IMR-90 (cell line): ENCODE results near the gene MRTFA. TPM values are rescaled to one million over a fixed set of nuclear protein-coding genes. Genes with fewer than 3 reads are reported as not detected.

Experiments used
- ATAC-seq: fragments of 200-7000 bp; cut with Tn5 transposase; 2 replicates; pipeline ENCODE4 v1.9.1; 2020; ENCODE audit warnings: low read depth, mild to moderate bottlenecking, moderate library complexity
- BruUV-seq: library from RNA; stranded (reverse); fragments of 400-500 nt; replicated peaks from 2 replicates; lab custom pipeline; 2021; lab: Mats Ljungman, UMichigan
- CTCF ChIA-PET: fragments of 300-600 bp; formaldehyde crosslinking; extraction: SDS; loops from one replicate; lab custom pipeline; 2021; ENCODE audit warnings: antibody characterized with exemption; lab: Yijun Ruan, JAX
- POLR2A ChIA-PET: fragments of 300-600 bp; sonication (Branson Sonifier 250); formaldehyde crosslinking; loops from one replicate; lab custom pipeline; 2022; ENCODE audit warnings: antibody characterized with exemption; ENCODE audit not compliant: unreplicated experiment; lab: Charles Lee
- DNase-seq: peaks from one replicate; pipeline ENCODE4 v3.0.0; 2013
- H2AFZ ChIP-seq: replicated peaks from 2 replicates; pipeline ENCODE3; 2013; ENCODE audit warnings: low read length, mild to moderate bottlenecking; ENCODE audit not compliant: poor library complexity
- H2AK5ac ChIP-seq: 2 replicates; pipeline ENCODE4 v1.6.1; 2013; ENCODE audit warnings: low read depth, low read length, inconsistent platforms
- H2AK9ac ChIP-seq: replicated peaks from 2 replicates; pipeline ENCODE3; 2013; ENCODE audit warnings: mild to moderate bottlenecking, low read depth, low read length, moderate library complexity; ENCODE audit not compliant: poor library complexity
- H2BK120ac ChIP-seq: 2 replicates; pipeline ENCODE4 v1.6.1; 2013; ENCODE audit warnings: low read depth, low read length, inconsistent platforms
- H2BK15ac ChIP-seq: 3 replicates; pipeline ENCODE4 v1.6.1; 2013; ENCODE audit warnings: low read depth, low read length, inconsistent platforms
- H2BK20ac ChIP-seq: 2 replicates; pipeline ENCODE4 v1.6.1; 2013; ENCODE audit warnings: low read depth, mild to moderate bottlenecking, inconsistent platforms, low read length, moderate library complexity
- H2BK5ac ChIP-seq: 2 replicates; pipeline ENCODE4 v1.6.1; 2013; ENCODE audit warnings: mild to moderate bottlenecking, low read depth, low read length, inconsistent platforms; ENCODE audit not compliant: poor library complexity, severe bottlenecking
- H3K14ac ChIP-seq: replicated peaks from 2 replicates; pipeline ENCODE4 v1.6.1; 2013; ENCODE audit warnings: low read depth, low read length, inconsistent platforms
- H3K18ac ChIP-seq: 2 replicates; pipeline ENCODE4 v1.6.1; 2013; ENCODE audit warnings: low read depth, low read length, control low read depth
- H3K23ac ChIP-seq: 2 replicates; pipeline ENCODE4 v1.6.1; 2013; ENCODE audit warnings: low read depth, low read length, inconsistent platforms
- H3K27ac ChIP-seq: 2 replicates; pipeline ENCODE4 v1.5.1; 2013; ENCODE audit warnings: mild to moderate bottlenecking, control low read depth, low read length; ENCODE audit not compliant: insufficient read depth
- H3K27me3 ChIP-seq: 2 replicates; pipeline ENCODE4 v1.6.1; 2013; ENCODE audit warnings: low read length; ENCODE audit not compliant: control insufficient read depth, insufficient read depth
- H3K36me3 ChIP-seq: 2 replicates; pipeline ENCODE4 v1.6.1; 2013; ENCODE audit warnings: low read length, mixed read lengths; ENCODE audit not compliant: control insufficient read depth, insufficient read depth
- H3K4ac ChIP-seq: 2 replicates; pipeline ENCODE4 v1.6.1; 2013; ENCODE audit warnings: low read depth, low read length, inconsistent platforms
- H3K4me1 ChIP-seq: 2 replicates; pipeline ENCODE4 v1.6.1; 2013; ENCODE audit warnings: low read length, mixed read lengths; ENCODE audit not compliant: control insufficient read depth, insufficient read depth
- H3K4me2 ChIP-seq: 2 replicates; pipeline ENCODE4 v1.6.1; 2013; ENCODE audit warnings: low read depth, mild to moderate bottlenecking, control low read depth, low read length, moderate library complexity
- H3K4me3 ChIP-seq: 2 replicates; pipeline ENCODE4 v1.5.1; 2013; ENCODE audit warnings: low read depth, mild to moderate bottlenecking, control low read depth, low read length, moderate library complexity; ENCODE audit not compliant: insufficient read depth
- H3K56ac ChIP-seq: 2 replicates; pipeline ENCODE4 v1.6.1; 2013; ENCODE audit warnings: low read length, inconsistent platforms; ENCODE audit not compliant: insufficient read depth; ENCODE audit errors: extremely low read depth
- H3K79me1 ChIP-seq, 2 experiments: 2 replicates each; pipeline ENCODE4 v1.6.1; 2013; ENCODE audit warnings: low read length in 2 of 2, inconsistent platforms in 1 of 2, low read depth in 1 of 2
- H3K9ac ChIP-seq: 2 replicates; pipeline ENCODE4 v1.6.1; 2013; ENCODE audit warnings: low read depth, low read length, control low read depth
- H3K9me1 ChIP-seq: 2 replicates; pipeline ENCODE4 v1.6.1; 2013; ENCODE audit warnings: low read length, inconsistent platforms; ENCODE audit not compliant: insufficient read depth
- H3K9me3 ChIP-seq: 2 replicates; pipeline ENCODE4 v1.6.1; 2013; ENCODE audit warnings: low read length; ENCODE audit not compliant: control insufficient read depth, insufficient read depth
- H4K20me1 ChIP-seq: 2 replicates; pipeline ENCODE4 v1.6.1; 2013; ENCODE audit warnings: low read length, inconsistent platforms; ENCODE audit not compliant: insufficient read depth
- H4K5ac ChIP-seq: 2 replicates; pipeline ENCODE4 v1.6.1; 2013; ENCODE audit warnings: mild to moderate bottlenecking, low read depth, low read length, control low read depth
- H4K8ac ChIP-seq, 2 experiments: 2 replicates each; pipeline ENCODE4 v1.6.1; 2013; ENCODE audit warnings: low read depth in 2 of 2, low read length in 2 of 2, control low read depth in 1 of 2, inconsistent platforms in 1 of 2
- H4K91ac ChIP-seq: 2 replicates; pipeline ENCODE4 v1.6.1; 2013; ENCODE audit warnings: low read depth, low read length, inconsistent platforms; ENCODE audit not compliant: insufficient read depth
- BHLHE40 ChIP-seq: fragments of 150-350 bp; IDR thresholded peaks from 2 replicates; pipeline ENCODE4 v1.6.1; 2016; ENCODE audit warnings: mild to moderate bottlenecking, low read depth, low read length
- CEBPB ChIP-seq: IDR thresholded peaks from 2 replicates; pipeline ENCODE4 v1.6.1; 2012; ENCODE audit warnings: low read depth, low read length, improper control_type of control experiment
- CHD1 ChIP-seq: IDR thresholded peaks from 2 replicates; pipeline ENCODE4 v1.6.1; 2012; ENCODE audit warnings: low read depth, low read length, improper control_type of control experiment
- MAZ ChIP-seq: IDR thresholded peaks from 2 replicates; pipeline ENCODE4 v1.6.1; 2012; ENCODE audit warnings: low read depth, mild to moderate bottlenecking, low read length, improper control_type of control experiment, moderate library complexity, borderline replicate concordance
- MXI1 ChIP-seq: IDR thresholded peaks from 2 replicates; pipeline ENCODE4 v1.6.1; 2012; ENCODE audit warnings: low read depth, mild to moderate bottlenecking, low read length, moderate library complexity, borderline replicate concordance
- NFE2L2 ChIP-seq: fragments of 150-350 bp; IDR thresholded peaks from 2 replicates; pipeline ENCODE4 v1.6.1; 2016; ENCODE audit warnings: low read depth, mild to moderate bottlenecking, low read length
- POLR2A ChIP-seq: IDR thresholded peaks from 2 replicates; pipeline ENCODE4 v1.6.1; 2012; ENCODE audit warnings: mild to moderate bottlenecking, low read depth, low read length
- RAD21 ChIP-seq: IDR thresholded peaks from 2 replicates; pipeline ENCODE4 v1.6.1; 2012; ENCODE audit warnings: low read length, improper control_type of control experiment
- RFX5 ChIP-seq: IDR thresholded peaks from 2 replicates; pipeline ENCODE4 v1.8.0; 2012; ENCODE audit warnings: low read depth, mild to moderate bottlenecking, low read length, moderate library complexity
- SMC3 ChIP-seq: fragments of 150-350 bp; IDR thresholded peaks from 2 replicates; pipeline ENCODE4 v1.6.1; 2016; ENCODE audit warnings: low read depth, mild to moderate bottlenecking, antibody characterized with exemption, low read length, moderate library complexity
- WGBS, 2 experiments: methylation state at CpG; one replicate each; pipeline versions ENCODE4 v1.1.5 to v1.1.7; 2013; ENCODE audit warnings: missing lambda C conversion rate in 2 of 2; ENCODE audit not compliant: insufficient read length in 1 of 2; ENCODE audit errors: extremely low coverage in 2 of 2; 5-methylcytosine and 5-hydroxymethylcytosine counted together
- dilution Hi-C: fragments of 300-500 bp; cut with HindIII; formaldehyde crosslinking; loops from one replicate; pipeline ENCODE4 v1.14.3; 2018; ENCODE audit warnings: low sequenced_read_pairs; ENCODE audit not compliant: unreplicated experiment
- in situ Hi-C: fragments of 300-500 bp; cut with MboI; formaldehyde crosslinking; loops from 3 replicates; pipeline ENCODE4 v1.14.3; 2019; ENCODE audit warnings: low sequenced_read_pairs, inconsistent platforms, mixed read lengths
- intact Hi-C: fragments of 100-400 bp; cut with micrococcal nuclease; formaldehyde crosslinking; loops from 2 replicates; pipeline ENCODE4 v1.10.0; 2022
- polyA plus RNA-seq, 3 experiments: library from polyadenylated mRNA; depleted of rRNA; stranded (reverse); fragments of >200 nt; gene quantifications; 2 replicates each; pipeline ENCODE4 v1.2.3, GENCODE V29; 2012; ENCODE audit warnings: low replicate concordance in 1 of 3
- total RNA-seq: library from RNA; depleted of rRNA; stranded (reverse); fragments of >200 nt; gene quantifications from 2 replicates; pipeline ENCODE4 v1.2.3, GENCODE V29; 2012
- TF ChIP-seq, protein P1 (sequence below): fragments of 150-350 bp; IDR thresholded peaks from 2 replicates; pipeline ENCODE4 v1.6.1; 2017; ENCODE audit warnings: mild to moderate bottlenecking, antibody characterized with exemption, low read length, low read depth
- TF ChIP-seq, protein P2 (sequence below): fragments of 150-350 bp; IDR thresholded peaks from 2 replicates; pipeline ENCODE4 v1.6.1; 2016; ENCODE audit warnings: low read depth, mild to moderate bottlenecking, low read length, moderate library complexity, borderline replicate concordance

MRTFA gene
- total and polyA plus RNA-seq, 2 of the 4 experiments (the other 2 are of a cell fraction), result 12.5 to 17.2 TPM

DNA sequence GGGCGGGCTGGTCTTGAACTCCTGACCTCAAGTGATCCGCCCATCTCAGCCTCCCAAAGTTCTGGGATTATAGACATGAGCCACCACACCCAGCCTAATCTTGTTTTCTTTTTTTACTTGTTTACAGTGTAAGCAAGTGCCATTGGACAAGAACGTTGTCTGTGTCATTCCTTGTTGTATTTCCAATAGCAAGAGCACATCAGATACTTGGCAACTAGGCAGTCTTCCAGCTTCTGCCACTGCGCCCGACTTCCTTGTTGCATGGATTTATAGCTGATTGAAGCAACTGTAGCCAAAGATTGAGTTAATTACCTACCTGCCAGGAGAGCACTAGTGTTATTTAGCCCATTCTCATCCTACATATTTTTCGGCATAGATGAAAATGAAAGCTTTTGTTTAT is 269.2 kb downstream of the MRTFA start:
- Histone ChIP-seq H2BK120ac (no peak overlapping the region), H3K36me3 (peaks cover 36% of the 10 kb centered on the region), H2AK9ac (no peak overlapping the region), H3K23ac (no peak overlapping the region), H3K4me3 (no peak overlapping the region), H2BK15ac (no peak overlapping the region), H4K91ac (no peak overlapping the region), H3K14ac (no peak overlapping the region), H3K9ac (no peak overlapping the region), H3K27ac (no peak overlapping the region), H4K5ac (no peak overlapping the region), H3K9me3 (no peaks in the 10 kb centered on the region), H2BK20ac (no peak overlapping the region), H3K27me3 (no peaks in the 10 kb centered on the region), H2BK5ac (no peak overlapping the region), H4K20me1 (no peaks in the 10 kb centered on the region; the same call in 1 of the 2 replicates), H3K4ac (no peak overlapping the region), H3K56ac (no peak overlapping the region), H3K4me1 (peaks cover 3% of the 10 kb centered on the region), H2AFZ (no peak overlapping the region), H3K4me2 (no peak overlapping the region), H4K8ac (no peak overlapping the region), H3K9me1 (peaks cover 14% of the 10 kb centered on the region), H2AK5ac (no peak overlapping the region), H3K18ac (no peak overlapping the region), H3K79me1 (peaks cover 11 to 23% of the 10 kb centered on the region in 2 experiments)
- DNase-seq (no peak), ATAC-seq (no peak)
- in situ Hi-C loops, result no loop called here
- BruUV-seq, result no TSS peak
- dilution Hi-C loops, result no loop called here
- WGBS, 2 experiments, result 100% methylated on average over 2 of the region's 6 CpGs; no CpG with 5 or more reads in 1 of the 2 experiments
- TF ChIP-seq POLR2A (no peak), SMC3 (no peak), MXI1 (no peak), CHD1 (no peak), CEBPB (no peak), NFE2L2 (no peak), RAD21 (no peak), RFX5 (no peak), BHLHE40 (no peak), MAZ (no peak)
- TF ChIP-seq, protein P1, sequence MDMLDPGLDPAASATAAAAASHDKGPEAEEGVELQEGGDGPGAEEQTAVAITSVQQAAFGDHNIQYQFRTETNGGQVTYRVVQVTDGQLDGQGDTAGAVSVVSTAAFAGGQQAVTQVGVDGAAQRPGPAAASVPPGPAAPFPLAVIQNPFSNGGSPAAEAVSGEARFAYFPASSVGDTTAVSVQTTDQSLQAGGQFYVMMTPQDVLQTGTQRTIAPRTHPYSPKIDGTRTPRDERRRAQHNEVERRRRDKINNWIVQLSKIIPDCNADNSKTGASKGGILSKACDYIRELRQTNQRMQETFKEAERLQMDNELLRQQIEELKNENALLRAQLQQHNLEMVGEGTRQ, result no peak
- TF ChIP-seq, protein P2, sequence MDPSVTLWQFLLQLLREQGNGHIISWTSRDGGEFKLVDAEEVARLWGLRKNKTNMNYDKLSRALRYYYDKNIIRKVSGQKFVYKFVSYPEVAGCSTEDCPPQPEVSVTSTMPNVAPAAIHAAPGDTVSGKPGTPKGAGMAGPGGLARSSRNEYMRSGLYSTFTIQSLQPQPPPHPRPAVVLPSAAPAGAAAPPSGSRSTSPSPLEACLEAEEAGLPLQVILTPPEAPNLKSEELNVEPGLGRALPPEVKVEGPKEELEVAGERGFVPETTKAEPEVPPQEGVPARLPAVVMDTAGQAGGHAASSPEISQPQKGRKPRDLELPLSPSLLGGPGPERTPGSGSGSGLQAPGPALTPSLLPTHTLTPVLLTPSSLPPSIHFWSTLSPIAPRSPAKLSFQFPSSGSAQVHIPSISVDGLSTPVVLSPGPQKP, result no peak
- CTCF ChIA-PET, result no interaction called here
- intact Hi-C loops, result no loop called here
- POLR2A ChIA-PET, result interaction anchor here (0.7 kb wide), 1 partner anchor 200 kb away, joined by 6 read pairs; no protein-coding TSS in a partner anchor
